G401.6 (cell line): Measurements from ENCODE around the gene NF1.
"Not testable (repeated sequence)": the region's sequence is repeated elsewhere in the genome, so short reads cannot be mapped to it uniquely, and the experiment has no call there.

ENCODE experiments used
- FAIRE-seq: peaks from 2 replicates; lab custom pipeline; 2012; peaks lifted over from hg19 to GRCh38; lab: Jason Lieb, UNC

NF1 gene

GRCh38 chr17:31254654-31255053, 159.9 kb downstream of the NF1 start:
- FAIRE-seq, result no peak

GRCh38 chr17:31256936-31257335, 162.2 kb downstream of the NF1 start:
- FAIRE-seq, result no peak

GRCh38 chr17:31260151-31260550, 165.4 kb downstream of the NF1 start:
- no peak for FAIRE-seq

GRCh38 chr17:31261601-31262000, 166.8 kb downstream of the NF1 start:
- no peak for FAIRE-seq

GRCh38 chr17:31262923-31263322, 168.1 kb downstream of the NF1 start:
- FAIRE-seq, result not testable (repeated sequence)

GRCh38 chr17:31266042-31266441, 171.3 kb downstream of the NF1 start:
- FAIRE-seq, result peak; percentile 83

GRCh38 chr17:31269036-31269577, 174.3 kb downstream of the NF1 start:
- FAIRE-seq, result no peak

GRCh38 chr17:31269578-31269983, 174.8 kb downstream of the NF1 start:
- FAIRE-seq, result no peak

- FAIRE-seq, result no peak
Measured at GRCh38 chr17:31272236-31272635, 177.5 kb downstream of the NF1 start.

- no peak for FAIRE-seq
Measured at GRCh38 chr17:31272803-31273202, 178.0 kb downstream of the NF1 start.

- FAIRE-seq, result no peak
Measured at GRCh38 chr17:31273516-31273915, 178.7 kb downstream of the NF1 start.

- no peak for FAIRE-seq
Measured at GRCh38 chr17:31274252-31274651, 179.5 kb downstream of the NF1 start.

GRCh38 chr17:31275116-31275515, 180.3 kb downstream of the NF1 start:
- no peak for FAIRE-seq

- FAIRE-seq, result no peak
Measured at GRCh38 chr17:31279401-31279800, 184.6 kb downstream of the NF1 start.

- no peak for FAIRE-seq
Measured at GRCh38 chr17:31281061-31281460, 186.3 kb downstream of the NF1 start.

GRCh38 chr17:31283841-31284240, 189.1 kb downstream of the NF1 start:
- no peak for FAIRE-seq

- FAIRE-seq, result no peak
Measured at GRCh38 chr17:31286587-31286986, 191.8 kb downstream of the NF1 start.

GRCh38 chr17:31287932-31288331, 193.2 kb downstream of the NF1 start:
- FAIRE-seq, result not testable (repeated sequence)

GRCh38 chr17:31289790-31290189, 195.0 kb downstream of the NF1 start:
- FAIRE-seq, result peak; percentile 49

- FAIRE-seq, result no peak
Measured at GRCh38 chr17:31291820-31292219, 197.0 kb downstream of the NF1 start.

- FAIRE-seq, result no peak
Measured at GRCh38 chr17:31293581-31293980, 198.8 kb downstream of the NF1 start.

GRCh38 chr17:31294231-31294630, 199.5 kb downstream of the NF1 start:
- FAIRE-seq, result no peak

- FAIRE-seq, result no peak
Measured at GRCh38 chr17:31294820-31295488, 200.2 kb downstream of the NF1 start.

- FAIRE-seq, result no peak
Measured at GRCh38 chr17:31295489-31295871, 200.7 kb downstream of the NF1 start.
